Prostate gland (tissue), 2 donors: ENCODE results near the gene PLAAT4. TPM values are rescaled to one million over a fixed set of nuclear protein-coding genes. Genes with fewer than 3 reads are reported as not detected.
"Not testable (repeated sequence)": the region's sequence is repeated elsewhere in the genome, so short reads cannot be mapped to it uniquely, and the experiment has no call there.

Experiments used
- DNase-seq: peaks from one replicate; pipeline ENCODE4 v3.0.0-alpha.2; 2019; ENCODE audit warnings: low spot score
- H3K27ac ChIP-seq, 2 donors: fragments of 200-600 bp; sonication (generic); 2 replicates each; pipeline ENCODE4 v1.5.1; 2017 to 2019
- H3K27me3 ChIP-seq: fragments of 200-600 bp; sonication (generic); replicated peaks from 2 replicates; pipeline ENCODE4 v1.5.1; 2019; ENCODE audit not compliant: insufficient read depth
- H3K36me3 ChIP-seq, 2 donors: fragments of 200-600 bp; sonication (generic); 1 replicate in 1 of 2; 2 replicates in 1 of 2; pipeline versions ENCODE4 v1.5.1 to v1.8.1; 2017 to 2019
- H3K4me1 ChIP-seq: fragments of 200-600 bp; sonication (generic); replicated peaks from 2 replicates; pipeline ENCODE4 v1.5.1; 2019
- H3K4me3 ChIP-seq, 2 donors: fragments of 200-600 bp; sonication (generic); 2 replicates each; pipeline ENCODE4 v1.5.1; 2017 to 2019
- H3K9me3 ChIP-seq: fragments of 200-600 bp; sonication (generic); 2 replicates; pipeline ENCODE4 v1.5.1; 2017
- CTCF ChIP-seq, 4 experiments: fragments of 200-600 bp in 2 of 4; fragments of 450-650 bp in 2 of 4; sonication (generic) in 2 of 4; IDR thresholded peaks; 1 replicate in 3 of 4; 2 replicates in 1 of 4; pipeline ENCODE4 v1.5.1; 2016 to 2019; ENCODE audit warnings: antibody characterized with exemption in 4 of 4, mild to moderate bottlenecking in 2 of 4, moderate library complexity in 2 of 4
- POLR2A ChIP-seq: fragments of 450-650 bp; IDR thresholded peaks from one replicate; pipeline ENCODE4 v1.6.1; 2016; ENCODE audit warnings: antibody characterized with exemption, mild to moderate bottlenecking
- POLR2AphosphoS5 ChIP-seq: sonication (generic); formaldehyde crosslinking; IDR thresholded peaks from one replicate; pipeline ENCODE4 v1.6.1; 2017; ENCODE audit warnings: antibody characterized with exemption
- WGBS: methylation state at CpG from one replicate; pipeline ENCODE4 v1.1.5; 2018; 5-methylcytosine and 5-hydroxymethylcytosine counted together
- intact Hi-C: fragments of 100-400 bp; cut with DNase I; formaldehyde crosslinking; loops from one replicate; pipeline ENCODE4 v1.14.2; 2022
- total RNA-seq, 2 donors: library from RNA; depleted of rRNA; stranded (reverse); fragments of >200 nt; gene quantifications; one replicate each; pipeline ENCODE4 v1.1.0, GENCODE V29; 2016

The PLAAT4 gene
- total RNA-seq, 2 donors from 2014 or later = 47.6 to 50.8 TPM

GRCh38 chr11:63534076-63534475, 2.5 kb upstream of the PLAAT4 start:
- intact Hi-C loops = loop anchor here (5.0 kb wide), 1 partner anchor 42 kb away; the partner anchor contains the start of gene PLAAT5
- TF ChIP-seq CTCF (IDR thresholded peaks at IDR 0.05) = no peak
- no peak for TF ChIP-seq POLR2AphosphoS5
- TF ChIP-seq POLR2A = no peak
- Histone ChIP-seq H3K36me3 (no peaks in the 10 kb centered on the region), H3K4me3 (no peak overlapping the region), H3K4me1 (peaks cover 13% of the 10 kb centered on the region), H3K9me3 (no peaks in the 10 kb centered on the region), H3K27me3 (no peaks in the 10 kb centered on the region), H3K27ac (no peak overlapping the region)
- no peak for DNase-seq
- WGBS = 71% methylated on average over 3 of the region's 3 CpGs

- intact Hi-C loops = loop anchor here (5.0 kb wide), 3 partner anchors 43 to 97 kb away; partner anchors contain the start of genes PLAAT3 and PLAAT5
- H3K36me3 ChIP-seq = no peaks in the 10 kb centered on the region
- 93% methylated on average over 5 of the region's 5 CpGs for WGBS
- no peak overlapping the region for H3K27ac ChIP-seq
- H3K4me3 ChIP-seq = no peak overlapping the region
- TF ChIP-seq POLR2A = no peak
- TF ChIP-seq POLR2AphosphoS5 = no peak
- no peak for TF ChIP-seq CTCF (IDR thresholded peaks at IDR 0.05)
- H3K4me1 ChIP-seq = peaks cover 13% of the 10 kb centered on the region
- DNase-seq = no peak
- no peaks in the 10 kb centered on the region for H3K27me3 ChIP-seq
- no peaks in the 10 kb centered on the region for H3K9me3 ChIP-seq
Measured at GRCh38 chr11:63534895-63535461, 1.6 kb upstream of the PLAAT4 start.

GRCh38 chr11:63535734-63536133, 874 bp upstream of the PLAAT4 start:
- H3K36me3 ChIP-seq = no peaks in the 10 kb centered on the region
- H3K27me3 ChIP-seq = no peaks in the 10 kb centered on the region
- WGBS = 94% methylated on average over 1 of the region's 1 CpG
- H3K4me1 ChIP-seq = peaks cover 13% of the 10 kb centered on the region
- no peaks in the 10 kb centered on the region for H3K9me3 ChIP-seq
- no peak for DNase-seq
- TF ChIP-seq POLR2A (no peak), POLR2AphosphoS5 (no peak), CTCF (IDR thresholded peaks at IDR 0.05) (no peak)
- peak overlapping the region; percentile 84 for H3K27ac ChIP-seq
- intact Hi-C loops = loop anchor here (2.0 to 5.0 kb wide), 3 partner anchors 39 to 97 kb away; partner anchors contain the start of gene PLAAT3
- no peak overlapping the region for H3K4me3 ChIP-seq

GRCh38 chr11:63537293-63538101, 889 bp downstream of the PLAAT4 start:
- peak; percentile 83 for DNase-seq
- TF ChIP-seq CTCF (IDR thresholded peaks at IDR 0.05) (no peak), POLR2A (peak; percentile 15), POLR2AphosphoS5 (peak; percentile 87)
- 13% methylated on average over 8 of the region's 8 CpGs for WGBS
- H3K4me1 ChIP-seq = peaks cover 13% of the 10 kb centered on the region
- H3K36me3 ChIP-seq = no peaks in the 10 kb centered on the region
- peak overlapping the region; percentile 84 for H3K27ac ChIP-seq
- H3K27me3 ChIP-seq = no peaks in the 10 kb centered on the region
- no peaks in the 10 kb centered on the region for H3K9me3 ChIP-seq
- intact Hi-C loops = loop anchor here (2.0 to 5.0 kb wide), 3 partner anchors 37 to 95 kb away; partner anchors contain the start of gene PLAAT3
- peak overlapping the region; percentile 24 for H3K4me3 ChIP-seq

- H3K4me3 ChIP-seq, intact Hi-C loops, H3K9me3 ChIP-seq, H3K27ac ChIP-seq, DNase-seq, H3K4me1 ChIP-seq, H3K27me3 ChIP-seq, H3K36me3 ChIP-seq: not testable (repeated sequence)
- WGBS = 64% methylated on average over 2 of the region's 2 CpGs
Measured at GRCh38 chr11:63542506-63542905, 5.9 kb downstream of the PLAAT4 start.
